ENCODE measurements around the gene MEGF9. TPM values are rescaled to one million over a fixed set of nuclear protein-coding genes. Genes with fewer than 3 reads are reported as not detected.
A peak's percentile ranks its signal among the peaks of the same experiment; 100 is the strongest.

Gene MEGF9
- total and polyA plus RNA-seq, 12 donors = 3.9 to 28.5 (median 19.7) TPM

- DNase-seq = peak; percentile 47 to 84 (median 81)
- TF ChIP-seq POLR2A (IDR thresholded peaks at IDR 0.05) (no peak), CTCF (IDR thresholded peaks at IDR 0.05) (no peak)
- H3K36me3 ChIP-seq (replicated peaks in 1 of 2) = peaks cover 0 to 41% of the 10 kb centered on the region in 2 donors
- H3K27ac ChIP-seq = peak overlapping the region in 4 of 5 donors; percentile 57 to 79 (median 68)
- 49 to 57% (median 51%) methylated on average over 11 of the region's 11 CpGs for WGBS, 4 donors
- H3K4me1 ChIP-seq (replicated peaks in 1 of 2) = peaks cover 14 to 17% of the 10 kb centered on the region in 2 donors
- no peak overlapping the region for H3K4me3 ChIP-seq
- H3K27me3 ChIP-seq = no peaks in the 10 kb centered on the region
- no peaks in the 10 kb centered on the region for H3K9me3 ChIP-seq (replicated peaks in 1 of 3)
- intact Hi-C loops (cut with DNase I) = no loop called here
Measured at GRCh38 chr9:120571443-120572257, 142.6 kb downstream of the MEGF9 start.

- Histone ChIP-seq H3K4me1 (replicated peaks in 1 of 2) (peaks cover 14 to 17% of the 10 kb centered on the region in 2 donors), H3K36me3 (replicated peaks in 1 of 2) (peaks cover 0 to 41% of the 10 kb centered on the region in 2 donors), H3K27me3 (no peaks in the 10 kb centered on the region), H3K9me3 (replicated peaks in 1 of 3) (no peaks in the 10 kb centered on the region), H3K4me3 (no peak overlapping the region), H3K27ac (no peak overlapping the region)
- 95 to 99% (median 98%) methylated on average over 5 of the region's 5 CpGs for WGBS, 4 donors
- no peak for DNase-seq
- TF ChIP-seq CTCF (IDR thresholded peaks at IDR 0.05) = no peak
- no peak for TF ChIP-seq POLR2A (IDR thresholded peaks at IDR 0.05)
- intact Hi-C loops (cut with DNase I) = no loop called here
Measured at GRCh38 chr9:120570296-120570695, 144.0 kb downstream of the MEGF9 start.

GRCh38 chr9:120569556-120569955 is 144.7 kb downstream of the MEGF9 start:
- Histone ChIP-seq H3K27ac (no peak overlapping the region), H3K36me3 (replicated peaks in 1 of 2) (peaks cover 0 to 41% of the 10 kb centered on the region in 2 donors), H3K4me1 (replicated peaks in 1 of 2) (peaks cover 14 to 17% of the 10 kb centered on the region in 2 donors), H3K9me3 (replicated peaks in 1 of 3) (no peaks in the 10 kb centered on the region), H3K4me3 (no peak overlapping the region), H3K27me3 (no peaks in the 10 kb centered on the region)
- TF ChIP-seq POLR2A (IDR thresholded peaks at IDR 0.05) (no peak), CTCF (IDR thresholded peaks at IDR 0.05) (no peak)
- no peak for DNase-seq
- WGBS, 4 donors = 93 to 94% (median 94%) methylated on average over 5 of the region's 5 CpGs
- intact Hi-C loops (cut with DNase I) = no loop called here

GRCh38 chr9:120568816-120569215 is 145.5 kb downstream of the MEGF9 start:
- Histone ChIP-seq H3K27ac (peak overlapping the region in 1 of 5 donors; percentile 2), H3K4me1 (replicated peaks in 1 of 2) (peaks cover 14 to 17% of the 10 kb centered on the region in 2 donors), H3K4me3 (no peak overlapping the region), H3K36me3 (replicated peaks in 1 of 2) (peaks cover 0 to 41% of the 10 kb centered on the region in 2 donors), H3K27me3 (no peaks in the 10 kb centered on the region), H3K9me3 (replicated peaks in 1 of 3) (no peaks in the 10 kb centered on the region)
- TF ChIP-seq POLR2A (IDR thresholded peaks at IDR 0.05) = no peak
- no peak for TF ChIP-seq CTCF (IDR thresholded peaks at IDR 0.05)
- 86 to 98% (median 96%) methylated on average over 5 of the region's 5 CpGs for WGBS, 4 donors
- no peak for DNase-seq
- intact Hi-C loops (cut with DNase I) = no loop called here

All from adrenal gland (tissue), 12 donors.